NCI-H2107 treated with DMSO at 0.1 percent for 48 hours (cell line): Measurements from ENCODE around the gene LFNG.
"Not testable (repeated sequence)": the region's sequence is repeated elsewhere in the genome, so short reads cannot be mapped to it uniquely, and the experiment has no call there.

Experiments
- DNase-seq: peaks from one replicate; lab custom pipeline; 2025; ENCODE audit not compliant: unreplicated experiment; lab: John Stamatoyannopoulos, UW

Gene LFNG

DNA sequence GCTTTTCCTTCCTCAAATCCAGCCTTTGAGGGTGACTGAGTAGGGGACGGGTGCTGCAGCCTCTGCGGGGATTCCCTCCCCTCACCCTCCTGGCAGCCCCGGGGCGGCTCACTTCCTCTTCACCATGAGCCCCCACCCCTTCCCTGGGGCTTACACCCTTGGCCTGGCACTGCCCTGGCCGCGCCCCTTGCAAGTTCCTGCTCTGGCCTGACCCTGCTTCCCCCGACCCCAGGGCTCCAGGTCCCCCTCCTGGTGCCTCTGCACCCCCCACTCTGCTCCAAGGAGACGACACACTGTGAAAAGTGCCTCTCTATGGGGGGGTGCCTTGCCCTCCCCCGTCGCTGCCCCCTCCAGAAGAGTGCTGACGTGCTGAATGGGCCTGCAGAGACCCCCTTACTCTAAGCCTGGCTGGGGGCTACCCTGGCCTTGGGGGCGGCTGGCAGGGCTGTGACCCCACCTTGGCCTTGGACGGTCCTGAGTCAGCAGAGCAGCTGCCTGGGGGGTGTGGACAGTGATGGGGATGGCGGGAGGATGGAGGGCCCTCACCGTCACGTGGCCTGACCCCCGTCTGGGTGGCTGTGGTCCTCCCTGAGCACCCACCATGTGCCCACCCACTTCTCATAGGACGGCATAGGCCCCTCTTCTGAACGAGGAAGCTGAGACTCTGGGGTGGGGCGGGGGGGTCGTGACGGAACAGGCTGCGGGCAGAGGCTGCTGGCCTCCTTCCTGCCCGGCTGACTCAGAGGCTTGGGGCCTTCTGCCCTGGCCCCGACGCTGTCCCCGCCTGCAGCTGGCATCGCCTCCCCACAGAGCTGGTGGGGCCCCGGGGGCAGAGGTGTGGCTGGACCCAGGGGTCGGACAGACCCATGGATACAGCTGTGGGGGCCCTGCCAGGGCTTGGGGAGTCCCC lies 9.8 kb downstream of the LFNG start:
- no peak for DNase-seq

- no peak for DNase-seq
Measured at GRCh38 chr7:2530071-2530987, 10.8 kb downstream of the LFNG start.

GRCh38 chr7:2530994-2531795 lies 11.6 kb downstream of the LFNG start:
- DNase-seq = not testable (repeated sequence)

- not testable (repeated sequence) for DNase-seq
Measured at GRCh38 chr7:2531796-2532110, 12.2 kb downstream of the LFNG start.

DNA sequence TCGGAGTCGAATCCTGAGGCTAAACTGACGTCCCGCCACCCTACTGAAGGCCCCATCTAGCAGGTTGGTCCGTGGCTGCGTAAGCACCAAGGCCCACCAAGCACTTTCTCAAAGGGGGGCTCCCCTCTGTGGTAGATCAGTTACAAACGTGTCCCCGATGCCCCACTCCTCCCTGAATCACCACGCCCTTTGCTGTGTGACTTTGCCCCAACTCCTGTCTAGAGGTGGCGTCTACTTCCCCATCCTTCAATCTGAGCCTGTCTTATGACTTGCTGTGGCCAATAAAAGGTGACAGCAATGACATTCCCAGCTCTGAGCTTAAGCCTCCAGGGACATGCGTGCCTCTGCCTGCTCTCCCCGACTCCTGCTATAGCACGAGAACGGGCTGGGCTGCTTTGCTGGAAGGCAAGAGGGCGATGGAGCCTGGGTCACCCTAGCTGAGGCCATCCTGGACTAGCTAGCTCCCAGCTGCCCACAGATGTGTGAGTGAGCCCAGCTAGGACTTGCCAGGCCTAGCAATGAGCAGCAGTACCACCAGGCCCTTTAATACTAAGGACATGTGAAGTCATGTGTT lies 12.7 kb downstream of the LFNG start:
- not testable (repeated sequence) for DNase-seq

DNA sequence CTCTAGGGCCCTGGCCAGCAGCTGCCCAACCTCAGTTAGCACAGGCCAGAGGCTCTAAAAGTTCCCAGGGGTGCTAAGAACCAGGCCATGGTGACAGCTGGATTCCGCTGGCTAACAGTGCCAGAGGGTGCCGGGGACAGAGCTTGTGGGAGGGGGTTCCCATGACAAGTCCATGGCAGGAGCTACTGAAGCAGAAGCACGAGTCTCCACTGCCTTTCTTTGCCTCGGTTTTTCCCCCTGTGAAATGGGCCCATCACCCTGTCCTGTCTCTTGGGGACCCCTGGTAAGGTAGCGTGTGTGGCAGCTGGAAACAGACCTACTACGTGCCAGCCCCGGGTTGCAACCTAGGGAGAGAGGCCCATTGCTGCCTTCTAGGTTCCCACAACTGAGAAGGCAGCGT lies 13.2 kb downstream of the LFNG start:
- DNase-seq = not testable (repeated sequence)

DNA sequence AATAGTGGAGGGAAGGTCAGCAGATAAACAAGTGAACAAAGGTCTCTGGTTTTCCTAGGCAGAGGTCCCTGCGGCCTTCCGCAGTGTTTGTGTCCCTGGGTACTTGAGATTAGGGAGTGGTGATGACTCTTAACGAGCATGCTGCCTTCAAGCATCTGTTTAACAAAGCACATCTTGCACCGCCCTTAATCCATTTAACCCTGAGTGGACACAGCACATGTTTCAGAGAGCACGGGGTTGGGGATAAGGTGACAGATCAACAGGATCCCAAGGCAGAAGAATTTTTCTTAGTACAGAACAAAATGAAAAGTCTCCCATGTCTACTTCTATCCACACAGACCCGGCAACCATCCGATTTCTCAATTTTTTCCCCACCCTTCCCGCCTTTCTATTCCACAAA lies 14.0 kb downstream of the LFNG start:
- DNase-seq = not testable (repeated sequence)

DNA sequence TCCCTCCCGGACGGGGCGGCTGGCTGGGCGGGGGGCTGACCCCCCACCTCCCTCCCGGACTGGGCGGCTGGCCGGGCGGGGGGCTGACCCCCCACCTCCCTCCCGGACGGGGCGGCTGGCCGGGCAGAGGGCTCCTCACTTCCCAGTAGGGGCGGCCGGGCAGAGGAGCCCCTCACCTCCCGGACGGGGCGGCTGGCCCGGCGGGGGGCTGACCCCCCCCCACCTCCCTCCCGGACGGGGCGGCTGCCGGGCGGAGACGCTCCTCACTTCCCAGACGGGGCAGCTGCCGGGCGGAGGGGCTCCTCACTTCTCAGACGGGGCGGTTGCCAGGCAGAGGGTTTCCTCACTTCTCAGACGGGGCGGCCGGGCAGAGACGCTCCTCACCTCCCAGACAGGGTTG lies 14.6 kb downstream of the LFNG start:
- not testable (repeated sequence) for DNase-seq

DNA sequence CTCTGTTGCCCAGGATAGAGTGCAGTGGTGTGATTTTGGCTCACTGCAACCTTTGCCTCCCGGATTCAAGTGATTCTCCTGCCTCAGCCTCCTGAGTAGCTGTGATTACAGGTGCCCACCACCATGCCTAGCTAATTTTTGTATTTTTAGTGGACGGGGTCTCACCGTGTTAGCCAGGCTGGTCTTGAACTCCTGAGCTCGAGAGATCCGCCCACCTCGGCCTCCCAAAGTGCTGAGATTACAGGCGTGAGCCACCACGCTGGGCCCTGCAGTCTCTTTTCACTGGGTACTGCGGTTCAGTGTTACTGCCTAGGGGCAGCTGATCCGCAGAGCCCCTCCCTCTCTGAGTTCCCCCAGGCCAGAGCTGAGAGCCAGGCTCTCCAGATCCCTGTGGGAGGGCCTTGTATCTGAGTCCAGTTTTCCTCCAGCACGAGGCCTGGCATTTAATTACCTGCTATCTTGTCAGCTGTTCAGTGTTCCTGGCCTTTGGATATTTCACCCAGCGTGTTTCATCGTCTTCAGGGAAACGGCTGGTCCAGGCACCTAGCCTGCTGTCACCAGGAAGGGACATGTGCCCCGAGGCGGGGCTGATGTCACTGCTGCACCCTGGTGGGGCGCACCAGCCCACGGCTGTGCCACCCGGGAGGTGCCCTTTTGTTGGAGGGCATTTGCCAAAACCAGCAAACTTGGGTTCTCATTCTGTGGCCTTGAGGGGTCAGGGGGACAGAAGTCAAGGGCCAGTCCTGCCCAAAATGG lies 16.5 kb downstream of the LFNG start:
- not testable (repeated sequence) for DNase-seq

DNA sequence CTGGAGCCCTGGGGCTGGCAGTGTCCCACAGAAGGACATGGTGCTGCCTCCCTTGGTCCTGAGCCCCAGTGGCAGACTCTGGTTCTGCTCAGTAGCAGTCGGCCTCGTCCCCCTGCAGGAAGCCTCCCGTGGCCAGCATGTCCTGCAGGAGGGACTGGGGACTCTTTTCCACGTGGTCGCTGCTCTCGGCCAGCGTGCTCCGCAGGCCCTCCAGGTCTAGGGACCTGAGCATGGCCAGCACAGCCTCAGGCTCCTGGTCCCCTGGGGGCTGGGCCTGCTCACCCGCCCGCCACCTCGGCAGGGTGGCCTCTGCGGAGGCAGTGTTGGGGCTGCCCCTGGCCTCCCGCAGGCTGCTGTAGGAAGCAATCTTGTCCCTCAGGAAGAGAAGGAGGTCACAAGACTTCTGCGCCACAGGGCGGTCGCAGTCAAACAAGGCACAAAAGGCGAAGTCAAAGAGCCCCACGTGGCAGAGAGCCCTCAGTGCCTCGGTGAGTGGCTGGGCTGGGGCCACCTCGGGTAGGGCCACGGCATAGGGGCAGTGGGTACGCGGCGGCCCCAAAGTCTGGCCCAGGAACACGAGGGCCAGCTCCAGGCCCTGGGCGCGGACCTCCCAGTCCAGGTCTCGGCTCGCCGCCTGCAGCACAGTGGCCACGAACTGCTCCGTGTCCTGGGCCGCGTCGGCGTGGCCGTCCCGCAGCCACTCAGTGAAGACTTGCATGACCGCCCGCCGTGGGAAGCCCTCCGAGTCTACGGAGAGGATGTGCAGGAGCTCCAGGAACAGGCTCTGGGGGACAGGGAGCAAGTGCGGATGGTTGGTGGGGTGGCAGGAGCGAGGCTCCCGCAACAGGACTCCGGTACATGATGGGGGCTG lies 18.6 kb downstream of the LFNG start:
- DNase-seq = no peak

DNA sequence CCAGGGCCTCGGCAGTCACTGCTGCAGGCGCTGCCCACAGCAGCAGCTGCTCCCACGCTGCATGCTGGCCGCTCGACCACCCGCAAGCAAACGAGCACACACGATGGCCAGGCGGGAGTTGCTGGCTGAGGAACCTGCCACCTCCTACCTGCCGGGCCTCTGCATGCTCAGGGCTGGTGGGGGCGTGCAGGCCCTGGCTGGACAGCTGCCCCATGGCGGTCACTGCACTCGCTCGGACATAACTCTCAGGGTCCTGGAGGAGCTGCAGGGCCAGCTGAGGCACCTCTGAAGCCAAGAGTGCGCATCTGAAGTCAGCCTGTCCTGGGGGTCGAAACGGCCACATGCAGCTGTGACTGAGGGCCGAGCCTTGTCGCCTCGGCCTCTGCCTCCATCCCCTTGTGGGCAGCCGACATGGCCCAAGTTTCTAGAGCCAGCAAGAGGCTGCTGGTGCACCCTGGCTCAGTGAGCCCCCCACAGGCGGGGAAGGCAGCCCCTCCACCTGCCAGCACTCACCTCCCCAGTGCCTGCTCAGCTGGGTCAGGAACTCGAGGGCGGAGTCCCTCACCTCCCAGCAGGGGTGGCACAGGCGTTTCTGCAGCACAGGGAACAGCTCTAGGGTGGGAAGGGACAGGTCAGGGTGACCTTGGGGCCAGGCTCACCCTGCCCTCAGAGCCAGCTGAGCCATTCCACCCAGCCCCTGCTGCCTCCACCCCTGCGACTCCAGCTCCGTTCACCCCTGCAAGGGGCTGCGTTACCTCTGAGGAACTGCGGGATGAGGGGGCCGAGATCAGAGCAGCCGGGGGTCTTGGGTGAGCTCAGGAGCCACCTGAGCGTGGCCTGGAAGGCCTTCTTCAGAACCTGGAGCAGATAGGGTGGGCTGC lies 19.7 kb downstream of the LFNG start:
- DNase-seq = no peak

- no peak for DNase-seq
Measured at GRCh38 chr7:2540133-2540532, 20.6 kb downstream of the LFNG start.

DNA sequence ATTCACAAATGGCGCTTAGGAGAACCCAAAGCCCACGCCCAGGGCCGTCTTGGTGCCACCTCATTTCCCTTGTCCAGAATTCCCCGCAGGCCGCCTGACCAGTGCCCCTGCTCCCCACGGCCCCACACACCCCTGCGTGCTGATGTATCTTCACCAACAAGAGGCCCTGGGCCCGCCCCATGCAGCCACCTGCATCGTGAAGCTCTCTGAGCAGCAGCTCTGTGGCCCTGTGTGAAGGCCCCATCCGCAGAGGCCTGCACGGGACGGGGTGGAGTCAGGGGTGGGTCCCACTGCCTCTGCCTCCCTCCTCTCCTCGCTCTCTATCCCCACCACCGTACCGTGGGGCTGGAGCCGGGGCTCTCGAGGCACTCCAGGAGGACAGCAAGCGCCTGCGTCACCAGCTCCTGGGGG lies 21.1 kb downstream of the LFNG start:
- no peak for DNase-seq

DNA sequence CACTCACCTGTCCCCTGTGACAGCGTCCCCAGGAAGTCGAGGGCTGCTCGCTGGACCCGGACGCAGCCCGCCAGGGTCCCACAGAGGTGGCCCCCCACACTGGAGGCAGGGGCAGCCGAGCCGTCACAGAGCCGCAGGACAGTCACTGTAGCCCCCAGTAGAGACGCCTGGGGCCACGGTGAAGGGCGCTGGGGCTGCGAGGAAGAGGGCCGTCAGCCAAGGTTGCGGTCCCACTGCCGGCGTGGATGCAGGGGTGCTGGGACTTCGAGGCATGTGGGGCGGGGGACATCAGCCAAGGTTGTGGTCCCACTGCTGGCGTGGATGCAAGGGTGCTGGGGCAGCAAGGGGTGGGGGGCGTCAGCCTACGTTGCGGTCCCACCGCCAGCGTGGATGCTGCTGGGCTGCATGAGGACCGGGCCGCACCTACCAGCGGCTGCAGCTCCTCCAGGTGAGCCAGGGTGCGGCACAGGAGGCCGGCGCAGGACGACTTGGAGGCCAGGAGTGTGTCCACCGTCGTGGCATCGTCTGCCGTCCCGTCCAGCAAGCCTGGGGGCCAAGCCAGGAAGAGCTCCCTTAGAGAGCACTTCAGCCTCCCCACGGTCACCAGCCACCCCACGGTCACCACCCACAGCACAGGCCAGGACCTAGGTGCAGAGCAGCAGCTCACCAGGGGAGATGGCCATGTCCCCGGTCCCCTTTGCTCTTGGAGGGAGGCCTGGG lies 21.9 kb downstream of the LFNG start:
- DNase-seq = no peak

GRCh38 chr7:2542011-2542915 lies 22.7 kb downstream of the LFNG start:
- no peak for DNase-seq
